RCC 7860 (cell line): ENCODE data around the gene ERICH6.

ENCODE experiments used
- DNase-seq: peaks from one replicate; pipeline ENCODE4 v3.0.0-alpha.2; 2015; ENCODE audit warnings: low spot score
- FAIRE-seq: peaks from 2 replicates; lab custom pipeline; 2012; peaks lifted over from hg19 to GRCh38; lab: Jason Lieb, UNC

ERICH6 gene

DNA sequence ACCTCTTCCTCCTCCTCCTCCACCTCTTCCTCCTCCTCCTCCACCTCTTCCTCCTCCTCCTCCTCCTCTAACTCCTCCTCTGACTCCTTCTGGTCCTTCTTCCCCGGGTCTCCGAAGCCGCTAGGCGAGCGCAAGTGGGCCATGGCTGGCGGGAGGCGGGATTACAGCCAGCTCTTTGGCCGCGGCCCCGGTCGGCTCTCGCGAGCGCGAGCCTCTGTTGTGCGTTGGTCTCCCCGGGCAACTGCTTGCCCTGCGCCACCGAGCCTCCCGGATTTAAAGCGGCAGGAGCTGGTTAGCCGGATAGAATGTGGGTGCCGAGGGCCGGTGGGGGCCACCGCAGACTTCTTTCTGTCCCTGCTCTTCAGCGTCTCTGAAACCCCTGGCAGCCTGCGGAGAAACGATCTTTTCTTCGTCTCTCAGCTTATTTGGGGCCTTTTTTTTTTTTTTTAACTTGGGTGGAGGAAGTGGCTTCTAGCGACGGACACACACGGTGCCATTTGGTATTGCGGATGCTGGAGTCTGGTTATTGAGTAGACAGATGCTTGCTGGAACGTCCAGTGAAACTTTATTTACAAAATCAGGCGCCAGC, at the start of gene ERICH6:
Gene ERICH6, minus strand, starts transcription at position 165 of the 589 bp plus-strand sequence. Its CDS starts 22 bp downstream, at position 143.
- FAIRE-seq (peak; percentile 40), DNase-seq (peak; percentile 79)

DNA sequence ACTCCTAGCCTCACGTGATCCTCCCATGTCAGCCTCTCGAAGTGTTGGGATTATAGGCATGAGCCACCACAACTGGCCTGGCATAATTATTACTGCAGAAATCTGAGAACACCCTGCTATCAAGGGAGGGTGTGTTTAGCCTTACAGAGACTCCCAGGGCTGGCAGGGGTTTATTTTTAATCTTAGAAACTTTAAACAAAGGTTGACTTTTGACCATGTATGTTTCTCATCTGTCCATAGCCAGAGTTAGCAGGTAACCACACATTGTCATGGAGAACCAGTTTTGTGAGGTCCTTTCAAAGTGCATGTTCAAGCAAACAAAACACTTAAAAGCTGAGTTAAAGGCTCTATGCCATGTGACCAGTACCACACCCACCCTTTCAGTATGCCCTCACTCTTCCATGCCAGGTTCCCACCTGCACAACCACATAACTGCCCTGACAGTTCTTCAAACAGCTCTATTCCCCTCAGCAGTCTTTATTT, 48.1 kb upstream of the ERICH6 start:
- FAIRE-seq = no peak
- DNase-seq = no peak

DNA sequence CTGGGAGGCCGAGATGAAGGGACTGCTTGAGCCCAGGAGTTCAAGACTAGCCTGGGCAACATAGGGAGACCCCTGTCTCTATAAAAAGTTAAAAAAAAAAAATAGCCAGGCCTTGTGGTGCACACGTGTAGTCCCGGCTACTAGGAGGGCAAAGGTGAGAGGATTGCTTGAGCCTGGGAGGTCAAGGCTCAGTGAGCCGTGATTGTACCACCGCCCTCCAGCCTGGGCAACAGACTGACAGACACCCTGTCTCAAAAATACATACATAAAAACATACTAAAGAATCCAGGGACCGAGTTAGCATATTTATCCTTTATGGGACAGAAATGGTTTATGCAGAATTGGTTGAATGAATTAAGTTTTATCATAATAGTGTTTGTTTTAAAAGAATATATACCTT, 45.5 kb upstream of the ERICH6 start:
- FAIRE-seq = no peak
- no peak for DNase-seq

DNA sequence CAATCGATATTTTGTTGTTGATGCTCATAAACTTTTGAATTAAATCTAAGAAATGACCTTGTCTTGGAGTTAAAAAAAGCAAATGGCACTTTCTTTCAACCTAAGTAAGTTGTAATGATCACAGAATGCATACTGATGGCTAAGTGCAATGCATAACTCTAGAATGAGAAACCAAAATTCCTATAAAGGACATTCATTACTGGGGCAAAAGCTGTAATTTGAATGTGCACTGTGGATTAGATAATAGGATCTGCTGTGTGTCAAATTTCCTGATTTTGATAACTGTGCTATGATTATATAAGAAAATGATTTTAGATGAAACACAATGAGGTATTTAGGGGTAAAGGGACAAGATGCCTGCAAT, 44.9 kb upstream of the ERICH6 start:
- DNase-seq (no peak), FAIRE-seq (no peak)

DNA sequence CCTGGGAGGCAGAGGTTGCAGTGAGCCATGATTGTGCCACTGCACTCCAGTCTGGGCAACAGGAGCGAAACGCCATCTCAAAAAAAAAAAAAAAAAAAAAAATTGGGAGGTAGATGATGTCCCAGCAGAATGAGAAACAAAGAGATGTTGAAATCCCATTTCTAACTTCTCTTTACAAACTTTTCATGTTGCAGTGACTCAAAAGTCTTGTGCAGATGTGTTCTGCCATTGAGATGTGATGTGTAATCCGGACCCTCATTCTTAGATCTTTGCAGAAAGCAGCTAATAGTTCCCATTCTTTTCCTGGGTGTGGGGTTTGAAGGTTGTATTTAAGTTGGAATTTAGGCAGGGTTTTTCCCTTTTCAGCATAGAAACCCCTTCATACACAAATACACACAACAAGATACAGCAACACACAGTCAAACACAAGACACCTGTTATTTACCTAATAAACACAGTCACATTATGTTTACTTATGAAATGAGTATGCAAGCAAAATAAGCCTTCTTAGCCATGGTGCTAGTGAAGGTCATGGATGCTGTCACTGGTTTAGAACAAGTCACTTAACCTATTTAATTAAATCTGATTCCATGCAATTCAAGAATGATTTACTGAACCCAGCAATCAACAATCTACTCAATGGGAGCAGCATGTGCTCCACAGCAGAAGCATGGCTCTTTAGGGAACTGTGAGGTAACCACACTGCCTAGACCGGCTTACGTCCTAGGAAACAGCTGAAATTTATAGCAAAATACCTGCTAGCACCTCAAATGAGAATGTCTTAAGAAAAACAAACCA, 44.4 kb upstream of the ERICH6 start:
- no peak for DNase-seq
- FAIRE-seq = no peak

DNA sequence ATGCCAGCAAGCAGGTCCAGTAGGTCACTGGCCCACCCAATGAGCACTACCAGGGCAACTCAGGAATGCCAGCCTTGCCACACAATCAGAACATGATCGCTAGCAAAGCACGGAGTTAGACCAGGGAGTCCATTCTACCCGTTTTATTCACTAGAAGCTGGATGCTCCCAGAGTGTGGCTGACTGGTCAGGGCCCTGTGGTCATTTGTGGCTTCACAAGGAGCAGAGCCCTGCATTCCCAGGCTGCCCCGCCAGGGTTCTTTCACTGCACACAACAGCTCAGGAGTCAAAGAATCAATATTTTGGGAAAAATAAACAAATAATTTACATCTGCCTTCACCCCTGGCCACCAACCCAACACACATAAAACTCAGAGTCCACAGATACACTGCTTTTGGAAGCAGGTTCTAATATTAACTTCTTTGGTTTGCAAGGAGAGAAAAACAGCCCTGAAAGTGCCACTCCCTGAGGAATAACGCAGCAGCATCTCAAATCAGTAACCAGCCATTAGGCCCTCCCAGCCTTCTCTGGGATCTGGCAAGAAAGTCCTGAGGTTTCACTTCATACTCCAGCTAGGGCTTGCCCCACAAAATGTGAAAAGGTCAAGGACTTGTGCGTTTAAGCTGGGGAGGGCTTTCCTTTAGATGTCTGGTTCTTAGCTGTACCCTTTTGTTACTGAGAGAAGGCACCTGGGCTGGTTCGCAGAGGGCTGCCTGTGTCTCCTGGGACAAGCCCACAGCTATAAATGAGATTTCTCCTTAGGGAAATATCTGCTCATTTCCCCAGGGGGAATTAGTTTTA, 43.3 kb upstream of the ERICH6 start:
- FAIRE-seq = no peak
- DNase-seq = no peak

DNA sequence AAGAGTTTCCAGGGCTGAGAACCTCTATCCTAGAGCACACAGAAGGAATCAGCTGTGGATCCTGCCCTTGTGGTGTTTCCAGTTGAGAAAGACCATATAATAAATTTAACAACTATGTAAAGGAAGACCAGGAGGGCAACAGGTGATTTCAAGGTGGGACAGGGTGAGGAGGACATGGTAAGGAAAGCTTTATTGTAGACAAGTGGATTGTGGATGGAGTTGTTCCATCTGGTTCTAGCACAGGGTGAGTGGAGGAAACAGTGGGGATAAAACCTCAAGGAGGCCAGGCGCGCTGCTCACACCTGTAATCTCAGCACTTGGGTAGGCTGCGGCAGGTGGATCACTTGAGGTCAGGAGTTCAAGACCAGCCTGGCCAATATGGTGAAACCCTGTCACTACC, 42.1 kb upstream of the ERICH6 start:
- no peak for FAIRE-seq
- DNase-seq = no peak

DNA sequence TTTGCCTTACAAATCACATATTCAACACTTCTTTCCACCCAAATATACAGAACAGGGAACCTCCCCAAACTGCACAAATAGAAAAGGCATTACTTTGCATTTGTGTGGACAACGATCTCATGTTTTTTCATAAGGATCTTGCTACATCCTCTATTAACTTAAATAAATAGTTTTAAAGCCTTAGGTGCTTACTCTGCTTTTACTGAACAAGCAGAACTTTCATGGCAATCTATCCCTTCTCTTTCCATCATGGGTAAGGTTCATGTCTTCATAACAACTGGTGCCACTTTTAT, 41.1 kb upstream of the ERICH6 start:
- no peak for FAIRE-seq
- DNase-seq = no peak

DNA sequence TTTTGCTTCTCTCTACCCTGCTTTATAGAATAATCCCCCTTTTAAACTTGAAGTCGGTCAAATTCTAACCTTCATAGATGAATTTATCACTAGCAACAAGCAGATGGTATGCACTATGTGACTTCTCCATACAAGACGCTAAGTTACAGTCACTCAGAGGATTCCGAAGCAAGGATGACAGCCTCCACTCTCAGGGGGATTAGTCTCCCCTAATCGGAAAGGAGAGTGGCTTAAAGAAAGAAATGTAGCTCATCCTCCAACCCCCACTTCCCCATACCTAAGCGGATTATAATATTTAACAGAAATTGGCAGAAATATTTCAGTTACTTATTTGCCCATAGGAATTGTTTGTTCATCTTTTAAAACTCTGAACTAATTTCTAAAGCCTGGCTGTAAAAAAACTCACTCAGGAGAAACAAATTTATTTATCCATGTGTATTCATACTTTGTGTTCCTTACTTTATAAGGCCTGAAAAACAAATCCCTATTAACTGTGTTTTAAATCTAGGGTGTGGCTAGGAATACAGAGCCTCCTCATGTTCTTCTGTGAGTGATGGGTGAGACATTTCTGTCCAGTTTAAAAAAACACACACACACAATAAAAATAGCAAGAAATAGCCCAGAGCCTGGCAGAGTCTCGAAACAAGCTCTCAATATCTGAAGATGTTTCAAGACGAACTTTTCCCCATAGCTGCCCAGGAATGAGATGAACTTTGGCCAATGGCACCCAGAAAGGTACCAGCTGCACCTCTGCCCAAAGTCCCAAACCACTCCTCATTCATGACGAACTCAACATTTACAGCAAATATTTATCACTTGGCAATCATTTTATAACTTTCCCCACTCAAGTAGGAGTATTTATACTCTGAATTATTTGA, 40.6 kb upstream of the ERICH6 start:
- FAIRE-seq (no peak), DNase-seq (no peak)

DNA sequence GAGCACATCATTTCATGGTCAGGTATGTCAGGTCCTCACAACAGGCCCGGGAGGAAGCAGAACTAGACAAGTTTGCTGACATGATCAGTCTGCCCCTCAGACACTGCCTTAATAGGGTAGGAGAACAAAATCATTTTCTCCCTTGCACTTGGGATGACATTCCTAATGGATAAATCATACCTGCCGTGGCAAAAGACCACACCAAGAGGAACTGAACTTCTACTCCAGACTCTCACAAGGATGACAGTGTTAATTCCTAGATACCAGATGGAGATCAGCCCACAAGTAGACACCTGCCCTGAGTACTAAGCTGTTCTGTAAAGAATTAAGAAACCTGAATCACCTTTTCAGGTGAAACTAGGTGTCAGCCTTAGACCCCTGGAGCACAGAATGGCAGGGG, 39.8 kb upstream of the ERICH6 start:
- DNase-seq = peak; percentile 75
- peak; percentile 17 for FAIRE-seq

DNA sequence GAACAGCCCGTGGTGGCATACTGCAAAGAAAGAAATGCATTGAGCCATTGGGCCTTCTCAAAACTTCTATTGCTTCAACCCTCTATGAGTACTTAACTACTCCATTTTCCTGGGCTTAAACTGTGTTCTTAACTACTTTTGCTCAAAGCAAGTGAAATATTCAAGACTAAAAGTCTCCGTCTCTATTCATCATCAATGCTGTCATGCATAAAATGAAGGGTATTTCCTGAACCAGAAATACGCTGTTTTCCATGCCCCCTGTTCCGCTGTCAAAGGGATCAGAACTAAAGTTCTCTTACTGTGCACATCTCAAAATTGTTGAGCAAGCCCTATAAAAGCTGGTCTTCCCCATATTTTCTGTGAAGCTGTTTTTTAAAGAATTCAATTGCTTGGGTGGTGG, 39.0 kb upstream of the ERICH6 start:
- FAIRE-seq (no peak), DNase-seq (no peak)

DNA sequence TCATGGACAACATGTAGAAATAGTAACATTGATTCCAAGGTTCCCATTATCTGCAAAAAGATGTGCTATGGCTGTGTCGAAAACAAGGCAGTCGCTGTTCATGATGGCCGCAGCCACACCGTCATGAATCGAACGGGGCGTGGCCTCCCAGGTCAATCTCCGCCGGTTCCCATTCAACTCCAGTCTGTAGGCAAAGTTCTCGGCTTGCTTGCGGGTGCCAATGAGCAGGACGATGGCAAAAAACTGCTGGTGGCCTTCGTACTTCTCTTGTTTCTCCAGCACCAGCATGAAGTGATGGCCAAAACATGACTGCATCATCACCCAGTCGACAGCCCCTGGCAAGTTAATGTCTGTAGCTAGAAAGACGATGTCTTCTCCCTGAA, 38.4 kb upstream of the ERICH6 start:
- DNase-seq (no peak), FAIRE-seq (no peak)

DNA sequence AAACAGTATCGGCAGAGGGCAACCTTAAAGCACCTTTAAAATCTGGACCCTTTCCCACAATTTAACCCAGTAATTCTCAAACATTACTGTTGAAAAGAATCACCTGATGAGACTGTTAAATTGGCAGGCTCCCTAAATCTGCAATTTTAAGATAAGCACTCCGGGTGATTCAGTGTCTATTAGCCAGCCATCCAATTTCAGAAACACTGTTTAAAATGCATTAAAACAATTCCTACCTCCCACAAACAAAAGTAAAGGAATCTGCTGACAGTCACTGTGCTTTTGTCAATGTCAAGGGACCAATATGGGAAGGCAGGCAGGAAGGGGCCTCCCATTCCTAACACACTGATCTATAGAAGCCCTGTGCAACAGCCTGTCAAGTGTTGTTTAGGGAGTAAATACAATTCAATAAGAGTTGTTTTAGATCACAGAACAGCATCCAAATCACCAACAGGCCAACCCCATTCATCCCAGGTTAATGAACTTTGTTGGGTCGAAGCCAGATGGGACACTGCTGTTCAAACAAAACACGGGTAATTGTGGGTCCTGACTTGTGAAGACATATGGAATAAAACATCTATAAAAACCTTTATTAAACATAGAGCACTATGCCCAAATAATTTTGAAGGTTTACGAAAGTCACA, 37.9 kb upstream of the ERICH6 start:
- DNase-seq = no peak
- FAIRE-seq = no peak

DNA sequence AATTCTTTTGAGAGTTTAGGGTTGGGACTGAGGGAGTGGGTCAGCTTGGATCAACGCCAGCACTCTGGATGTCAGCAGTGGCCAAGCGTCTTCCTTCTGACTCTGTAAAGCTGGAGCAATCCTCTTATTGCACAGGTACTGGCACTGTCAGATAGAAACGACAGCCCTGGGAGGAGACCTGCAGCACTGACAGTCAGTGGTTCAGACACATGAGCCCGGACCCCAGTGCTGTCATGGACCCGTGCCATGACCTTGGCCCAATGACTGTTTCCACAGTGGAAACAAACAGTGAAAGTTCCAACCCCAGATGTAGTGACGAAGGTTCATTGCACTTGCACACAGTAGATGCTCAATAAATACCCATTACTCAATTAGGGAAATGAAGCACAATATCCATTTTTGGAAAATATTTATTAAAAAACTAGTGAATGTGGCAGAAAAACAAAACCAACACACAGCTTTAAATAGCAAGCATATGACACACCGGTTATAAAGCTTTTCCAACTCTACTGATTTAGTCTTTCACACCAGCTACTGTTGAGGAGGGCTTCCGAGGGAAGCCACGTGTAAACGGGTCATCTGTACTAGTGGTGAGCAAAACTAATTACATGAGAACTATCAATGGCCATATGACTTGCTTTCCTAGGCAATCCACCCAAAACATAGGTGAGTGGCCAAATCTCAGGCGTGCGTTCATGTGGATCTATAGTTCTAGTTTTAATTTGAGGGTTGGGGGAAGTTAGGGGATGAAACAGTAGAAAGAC, 37.2 kb upstream of the ERICH6 start:
- no peak for FAIRE-seq
- no peak for DNase-seq

DNA sequence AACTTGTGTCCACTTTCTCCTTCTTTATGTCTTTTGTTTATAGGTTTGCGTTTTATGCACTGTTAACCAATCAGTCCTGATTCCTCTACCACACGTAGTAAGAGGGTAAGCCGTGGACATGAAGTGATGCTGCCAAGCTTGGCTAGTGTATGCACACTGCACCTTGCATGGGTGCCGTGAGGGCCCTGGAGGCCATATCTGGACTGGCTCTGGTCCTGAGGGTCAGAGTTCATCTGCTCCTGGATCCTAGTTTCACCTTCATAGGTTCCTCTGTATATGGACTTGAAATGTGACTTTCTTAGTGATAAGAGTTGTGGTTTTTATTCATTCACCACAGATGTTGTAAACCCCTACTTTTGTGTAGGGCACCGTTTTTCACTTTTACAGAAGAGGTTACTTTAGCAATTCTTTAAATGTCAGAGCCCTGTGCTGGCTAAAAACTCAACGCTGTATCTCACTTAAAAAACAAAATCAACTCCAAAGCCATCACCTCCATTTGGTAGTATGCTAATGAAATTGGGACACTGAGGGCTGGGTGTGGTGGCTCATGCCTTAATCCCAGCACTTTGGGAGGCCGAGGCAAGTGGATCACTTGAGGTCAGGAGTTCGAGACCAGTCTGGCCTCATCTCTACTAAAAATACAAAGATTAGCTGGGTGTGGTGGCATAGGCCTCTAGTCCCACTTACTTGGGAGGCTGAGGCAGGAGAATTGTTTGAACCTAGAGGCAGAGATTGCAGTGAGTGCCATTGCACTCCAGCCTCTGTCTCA, 36.3 kb upstream of the ERICH6 start:
- DNase-seq (no peak), FAIRE-seq (no peak)

DNA sequence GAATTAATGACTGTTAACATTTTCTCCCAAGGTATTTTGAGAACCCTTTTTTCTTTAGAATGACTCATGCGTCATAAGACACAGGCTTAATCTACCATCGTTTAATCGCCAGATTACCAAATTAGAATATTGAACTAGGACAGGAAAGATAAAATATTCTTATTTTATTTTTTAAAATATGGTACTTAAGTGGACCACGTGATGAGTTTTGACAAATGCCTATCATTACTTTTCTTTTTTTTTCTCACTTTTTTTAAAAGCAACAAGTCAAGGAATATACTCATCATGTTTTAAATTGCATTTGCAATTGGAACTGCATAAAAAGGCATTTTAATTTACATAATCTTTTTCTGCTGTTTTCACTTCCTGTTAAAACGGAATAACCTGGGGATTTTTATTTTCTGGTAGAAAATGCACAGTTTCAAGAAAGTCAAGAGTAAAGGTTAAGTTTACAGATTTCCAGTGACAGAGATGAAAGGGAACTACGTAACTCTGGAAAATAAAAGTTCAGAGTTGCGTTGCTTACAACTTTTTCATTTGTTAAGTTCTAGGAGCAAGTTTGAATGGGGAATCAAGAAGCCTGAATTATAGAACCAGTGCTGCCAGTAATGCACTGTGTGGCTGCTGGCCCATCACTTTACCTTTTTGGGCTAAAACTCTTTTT, 35.6 kb upstream of the ERICH6 start:
- no peak for FAIRE-seq

DNA sequence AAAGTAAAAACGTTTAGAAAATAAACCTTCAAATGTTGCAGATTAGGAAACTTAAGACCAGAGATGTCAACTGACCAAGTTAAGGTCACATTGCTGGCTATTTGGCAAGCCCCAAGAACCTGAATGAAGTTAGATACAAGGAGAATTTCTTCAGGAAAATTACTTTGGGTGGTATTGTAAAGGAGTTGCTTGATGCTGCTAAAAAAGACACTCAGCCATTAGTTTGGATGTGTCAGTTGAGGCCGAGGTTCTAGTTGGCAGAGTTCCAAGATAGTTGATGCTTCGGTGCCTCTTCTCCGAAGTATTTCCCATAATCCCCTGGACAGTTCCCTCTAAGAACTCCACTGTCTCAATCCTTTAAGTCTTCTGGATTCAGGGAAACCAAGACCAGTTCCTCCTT, 35.0 kb upstream of the ERICH6 start:
- no peak for FAIRE-seq
- DNase-seq = peak; percentile 74

More for the DNA sequence above, 35.6 kb upstream of the ERICH6 start:
- DNase-seq = no peak

DNA sequence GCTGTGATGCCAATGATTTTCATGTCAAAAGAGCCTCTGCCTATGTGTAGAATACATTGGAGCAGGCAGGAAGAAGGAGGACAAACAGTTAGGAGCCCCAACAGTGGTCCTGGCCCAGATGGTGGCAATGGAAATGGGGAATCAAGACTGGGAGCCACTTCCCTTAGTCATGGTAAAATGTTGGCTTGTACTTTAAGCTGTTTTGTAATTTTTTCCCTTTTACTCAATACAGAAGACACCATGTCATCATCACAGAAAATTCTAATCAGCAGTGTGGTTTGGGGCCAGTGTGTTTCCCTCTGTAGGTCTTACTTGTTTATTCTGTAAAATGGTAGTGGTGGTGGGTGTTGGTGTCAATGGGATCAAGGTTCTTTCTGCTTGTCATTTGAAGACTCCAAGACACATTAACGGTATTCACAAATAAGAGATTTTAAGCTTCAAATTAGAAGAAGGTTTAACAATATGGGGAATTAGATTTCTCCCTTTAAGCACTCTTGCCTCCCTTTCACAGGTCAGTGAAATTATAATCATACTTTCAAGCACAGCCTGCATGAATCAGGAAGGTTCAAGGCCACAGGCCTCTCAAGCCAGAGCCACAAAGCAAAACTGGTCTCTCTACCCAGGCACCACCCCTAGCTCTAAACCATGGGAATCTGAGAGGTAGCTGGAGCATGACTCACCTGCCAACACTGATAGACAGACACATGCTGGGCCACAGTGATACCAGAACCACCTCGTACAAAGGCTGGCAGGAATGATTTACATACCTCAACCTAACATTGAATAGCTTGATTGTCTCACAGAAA, 34.4 kb upstream of the ERICH6 start:
- FAIRE-seq = peak; percentile 82
- DNase-seq = peak; percentile 78
